Measurements from ENCODE around the gene SP2.

Gene SP2

DNA sequence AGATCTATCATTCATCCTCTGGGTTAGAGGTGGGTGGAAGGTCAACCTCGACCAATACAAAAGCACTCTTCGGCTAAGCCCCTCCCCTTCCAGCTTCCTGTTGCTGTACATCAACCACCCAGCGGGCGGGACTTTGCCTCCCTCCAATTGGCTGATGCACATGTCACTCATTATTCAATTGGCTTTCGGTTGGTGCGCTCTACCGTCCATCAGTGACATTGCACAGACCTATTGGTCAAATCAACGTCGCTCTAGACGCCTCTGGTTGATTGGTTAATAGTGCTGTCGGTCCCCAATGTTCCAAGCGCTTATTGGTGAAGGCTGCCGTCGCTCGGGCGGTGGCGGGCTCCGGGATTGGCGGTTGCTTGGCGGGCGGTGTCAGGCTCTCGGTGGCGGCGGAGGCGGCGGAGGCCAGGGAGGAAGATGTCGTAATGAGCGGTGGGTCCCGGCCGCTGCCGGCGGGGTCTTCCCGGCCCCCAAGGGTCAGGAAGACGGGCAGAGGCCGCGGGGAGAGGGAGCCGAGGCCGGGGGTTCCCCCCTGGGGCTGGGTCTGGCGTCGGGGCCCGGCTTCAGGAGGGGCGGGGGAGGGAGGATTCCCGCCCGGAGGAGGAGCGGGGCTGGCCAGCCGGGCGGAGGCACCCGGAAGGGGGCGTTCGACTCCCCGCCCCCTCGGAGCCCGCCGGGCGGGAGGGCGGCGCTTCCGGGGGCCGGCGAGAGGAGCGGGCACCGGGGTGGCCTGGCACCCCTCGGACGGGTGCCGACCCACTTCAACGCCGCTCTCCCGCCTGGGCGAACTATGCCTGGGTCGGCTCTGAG, at the start of gene SP2:
SP2 (plus strand) TSS at position 381 of the 816 bp plus-strand sequence; CDS start at position 432, 51 bp downstream.
- peak; percentile 100 for DNase-seq

DNA sequence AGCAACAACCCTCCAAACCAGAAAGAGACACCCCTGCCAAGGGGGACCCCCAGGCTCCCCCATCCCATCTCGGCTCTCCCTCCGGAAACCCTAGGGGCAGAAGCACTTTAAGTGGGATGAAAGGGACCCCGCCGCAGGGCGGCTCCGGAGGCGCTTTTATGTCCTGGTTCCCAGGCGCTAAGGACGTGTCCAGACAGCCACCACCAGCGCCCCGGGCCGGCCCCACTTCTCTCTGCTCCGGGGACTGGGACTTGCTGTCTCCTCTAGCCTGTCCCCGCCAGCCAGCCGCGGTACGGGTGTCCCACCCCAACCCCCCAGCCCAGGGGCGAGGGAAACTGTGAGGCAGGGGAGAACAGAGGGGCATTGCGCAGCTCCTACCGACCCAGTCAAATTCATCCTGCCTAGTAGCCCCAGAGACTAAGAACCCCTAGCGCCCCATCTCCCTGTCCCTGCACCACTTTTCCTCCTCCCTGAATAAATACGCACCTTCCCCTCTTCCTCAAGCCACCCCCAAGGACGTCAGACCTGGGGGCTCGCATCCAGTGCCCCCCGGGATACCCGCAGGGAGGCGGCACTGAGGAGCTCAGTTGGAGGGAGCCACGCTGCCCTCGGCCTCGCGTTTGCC, 49.2 kb upstream of the SP2 start:
- DNase-seq = peak; percentile 91

DNA sequence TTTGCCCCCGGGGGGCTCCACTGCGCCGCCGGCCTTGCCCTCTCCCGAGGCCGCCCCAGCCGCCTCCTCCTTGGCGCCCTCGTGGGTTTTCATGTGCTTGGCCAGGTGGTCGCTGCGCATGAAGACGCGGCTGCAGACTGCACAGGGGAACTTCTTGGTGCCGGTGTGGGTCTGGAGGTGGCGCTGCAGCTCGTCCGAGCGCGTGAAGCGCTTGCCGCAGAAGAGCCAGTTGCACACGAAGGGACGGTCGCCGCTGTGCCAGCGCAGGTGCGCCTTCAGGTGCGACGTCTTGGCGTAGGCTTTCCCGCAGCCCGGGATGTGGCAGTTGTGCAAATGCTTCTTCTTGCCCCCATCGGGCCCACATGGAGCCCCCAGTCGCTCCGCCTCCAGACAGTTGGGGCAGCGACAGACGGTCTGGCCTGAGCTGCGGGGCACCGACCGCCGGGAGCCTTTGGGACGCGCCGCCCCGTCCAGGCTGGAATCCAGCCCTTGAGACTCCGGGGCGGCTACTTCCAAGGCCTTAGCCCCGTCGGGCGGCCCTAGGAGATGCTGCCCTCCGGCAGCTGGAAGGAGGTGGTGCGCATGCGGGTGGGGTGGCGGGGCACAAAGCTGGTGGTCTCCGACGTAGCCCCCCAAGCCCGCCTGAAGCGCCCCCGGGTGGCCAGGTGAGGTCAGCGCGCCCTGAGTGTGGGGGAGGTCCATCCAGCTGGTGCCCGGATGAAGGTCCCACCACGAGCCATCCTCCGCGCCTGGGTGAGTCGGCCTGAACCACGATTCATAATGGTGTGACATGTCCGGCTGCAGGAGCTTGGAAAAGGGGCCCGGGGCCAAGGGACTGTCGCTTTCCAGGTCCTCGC, 48.5 kb upstream of the SP2 start:
- DNase-seq = peak; percentile 90

DNA sequence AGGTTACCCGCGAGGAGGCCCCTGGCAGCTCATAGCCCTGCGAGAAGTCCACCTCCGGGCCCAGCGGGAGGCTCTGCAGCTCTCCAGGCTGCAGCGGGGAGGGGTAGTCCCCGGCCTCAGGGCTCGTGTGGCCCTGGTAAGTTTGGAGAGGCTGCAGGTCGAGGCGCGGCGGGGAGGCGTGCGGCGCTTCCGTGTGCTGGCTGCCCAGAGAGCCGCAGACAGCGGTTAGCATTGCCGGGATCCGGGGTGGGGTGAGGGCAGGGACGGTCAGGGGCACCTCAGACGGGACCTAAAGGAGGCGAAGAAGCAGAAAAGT, 47.9 kb upstream of the SP2 start:
- peak; percentile 80 for DNase-seq

DNA sequence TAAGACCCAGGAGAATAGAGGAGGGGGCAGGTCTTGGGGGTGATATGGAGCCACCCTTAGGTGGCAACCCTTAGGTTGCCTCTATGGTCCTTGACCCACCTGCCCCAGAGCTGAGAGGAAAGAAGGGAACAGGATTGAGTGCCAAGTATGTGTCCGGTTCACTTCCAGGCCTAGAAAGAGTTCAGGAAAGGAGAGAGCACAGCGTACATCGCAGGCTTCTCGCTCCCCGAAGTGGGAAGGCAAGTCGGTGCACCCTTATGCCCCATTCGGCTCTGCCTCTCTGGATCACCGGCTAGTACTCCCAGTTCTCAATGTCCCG, 45.7 kb upstream of the SP2 start:
- DNase-seq = no peak

DNA sequence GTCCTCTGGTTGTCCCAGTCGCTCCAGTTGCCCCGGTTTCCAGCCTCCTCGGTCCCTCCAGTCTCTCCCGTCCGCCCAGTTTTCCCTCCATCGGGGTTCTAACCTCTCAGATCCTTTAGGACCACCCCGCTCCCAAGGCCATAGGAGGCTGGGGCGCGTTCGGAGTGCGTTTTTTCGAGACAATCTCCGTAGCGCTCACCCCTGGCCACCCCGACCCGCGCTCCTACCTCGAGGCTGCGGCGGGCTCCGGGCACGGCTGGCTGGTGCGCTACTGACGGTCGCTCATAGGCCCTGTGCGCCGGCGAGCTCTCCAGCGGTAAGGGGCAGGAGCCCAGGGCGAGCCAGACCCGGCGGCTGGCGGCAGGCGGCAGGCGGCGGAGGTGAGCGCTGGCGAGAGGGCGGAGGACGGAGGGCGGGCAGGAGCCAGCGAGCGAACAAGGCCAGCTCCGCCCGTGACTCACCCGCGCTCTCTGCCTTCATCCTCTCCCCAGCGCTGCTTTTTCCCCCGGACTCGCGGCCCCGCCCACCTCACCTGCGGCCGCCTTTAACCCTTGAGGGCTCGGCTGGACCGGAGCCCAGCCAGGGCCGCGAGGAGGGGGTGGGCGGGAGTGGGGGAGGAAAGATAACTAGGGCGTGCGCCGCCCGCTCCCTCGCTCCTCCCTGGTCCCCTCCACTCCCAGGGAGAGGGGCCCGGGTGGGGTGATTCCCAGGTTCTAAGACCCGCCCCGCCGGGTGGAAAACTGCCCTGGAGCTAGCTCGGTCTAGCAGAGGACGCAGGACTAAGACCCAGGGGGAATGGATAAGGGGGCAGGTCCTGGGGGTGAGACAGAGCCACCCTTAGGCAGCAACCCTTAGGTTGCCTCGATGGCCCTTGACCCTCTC, 45.1 kb upstream of the SP2 start, which contains the start of gene SP6:
SP6 (minus strand) TSS at position 472 of the 882 bp plus-strand sequence. CDS start 2,734 bp downstream, outside the sequence.
- DNase-seq = peak; percentile 99

DNA sequence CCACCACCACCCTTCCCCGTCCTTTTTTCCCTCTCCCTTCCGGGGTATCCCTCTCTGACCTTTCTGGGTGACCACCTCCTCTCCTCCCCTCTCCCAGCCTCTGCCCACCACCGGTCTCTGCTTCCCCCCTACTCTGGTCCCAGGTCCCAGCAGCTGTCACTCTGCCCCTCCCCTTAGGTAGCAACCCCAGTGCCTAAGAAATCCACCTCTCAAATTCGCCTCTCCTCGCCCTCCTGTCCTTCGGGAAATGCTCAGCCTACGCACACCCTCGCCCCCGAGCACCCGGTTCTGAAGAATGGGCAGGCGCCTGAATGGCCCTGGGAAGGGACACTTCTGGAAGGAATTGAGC, 44.3 kb upstream of the SP2 start:
- DNase-seq = no peak

DNA sequence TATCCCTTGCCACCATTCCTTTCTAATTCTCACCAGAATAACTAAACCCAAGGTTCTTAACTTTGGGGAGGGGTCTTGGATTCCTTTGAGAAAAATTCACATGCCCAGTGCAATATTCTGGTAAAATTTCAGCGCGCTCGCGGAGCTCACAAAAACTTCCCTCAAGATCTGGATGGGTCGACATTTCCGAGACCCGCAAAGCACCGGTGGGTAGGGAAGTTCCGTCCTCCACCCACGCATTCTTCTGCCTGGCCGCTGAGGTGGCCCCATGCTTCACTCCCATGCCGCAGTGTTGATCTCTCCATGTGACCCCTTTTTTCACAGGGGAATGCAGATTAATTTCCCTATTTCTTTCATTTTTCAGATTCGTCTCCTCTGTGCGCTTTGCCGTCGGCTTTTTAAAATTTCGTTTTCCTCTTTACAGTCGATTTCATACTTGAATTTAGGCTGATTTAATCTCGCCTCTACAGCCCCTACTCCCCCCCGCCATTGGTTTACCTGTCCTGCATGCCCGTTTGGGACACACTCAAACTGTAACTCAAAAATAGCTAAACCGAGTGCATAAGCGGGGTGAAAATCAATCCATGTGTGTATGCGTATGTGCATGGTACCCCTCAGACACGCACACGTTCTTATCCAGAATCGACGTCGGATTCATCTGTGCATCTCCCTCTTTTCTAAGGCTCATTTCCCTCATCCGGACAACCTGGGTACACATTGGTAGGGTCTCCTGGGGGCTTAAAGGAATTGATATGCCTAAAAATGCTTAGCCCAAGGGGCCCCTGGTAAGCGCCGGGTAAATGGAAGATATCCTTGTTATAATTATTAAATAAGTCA, 43.7 kb upstream of the SP2 start:
- no peak for DNase-seq

DNA sequence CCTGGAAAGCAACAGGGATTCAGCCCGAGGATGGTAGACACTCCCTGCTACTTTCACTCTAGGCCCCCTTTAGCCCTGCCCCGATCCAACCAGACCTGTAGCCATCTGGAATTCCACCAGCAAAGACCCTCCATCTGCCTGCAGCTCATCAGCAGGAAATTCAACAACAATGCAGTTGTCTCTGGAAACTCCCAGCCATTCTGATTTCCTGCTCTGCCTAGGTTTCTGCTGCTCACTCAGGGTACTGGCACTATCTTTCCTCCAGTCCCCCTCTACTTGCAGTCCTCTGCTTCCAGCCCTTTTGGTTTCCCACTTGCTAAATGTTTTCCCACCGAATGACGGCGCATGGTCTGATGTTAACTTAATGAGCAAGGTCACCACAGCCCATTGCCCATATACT, 42.4 kb upstream of the SP2 start:
- no peak for DNase-seq

DNA sequence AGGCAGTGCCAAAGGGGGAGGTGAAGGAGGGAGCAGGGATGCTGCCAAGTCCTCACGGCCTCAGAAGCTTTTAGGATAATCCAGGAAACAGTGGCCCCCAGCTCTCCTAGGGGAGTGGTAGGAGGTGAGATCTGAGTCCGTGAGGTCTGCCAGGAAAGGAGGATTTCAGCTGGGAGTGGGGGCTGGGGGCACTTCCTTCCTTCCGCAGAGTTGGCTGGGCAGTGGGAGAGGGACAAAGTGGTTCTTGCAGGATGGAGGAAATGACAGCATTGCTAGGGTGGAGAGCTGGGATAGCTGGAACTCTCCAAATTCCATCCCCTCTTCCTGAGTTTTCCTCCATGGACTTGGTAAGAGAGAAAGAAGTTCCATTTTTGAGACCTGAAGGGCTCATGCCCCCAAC, 40.3 kb upstream of the SP2 start:
- DNase-seq = no peak

DNA sequence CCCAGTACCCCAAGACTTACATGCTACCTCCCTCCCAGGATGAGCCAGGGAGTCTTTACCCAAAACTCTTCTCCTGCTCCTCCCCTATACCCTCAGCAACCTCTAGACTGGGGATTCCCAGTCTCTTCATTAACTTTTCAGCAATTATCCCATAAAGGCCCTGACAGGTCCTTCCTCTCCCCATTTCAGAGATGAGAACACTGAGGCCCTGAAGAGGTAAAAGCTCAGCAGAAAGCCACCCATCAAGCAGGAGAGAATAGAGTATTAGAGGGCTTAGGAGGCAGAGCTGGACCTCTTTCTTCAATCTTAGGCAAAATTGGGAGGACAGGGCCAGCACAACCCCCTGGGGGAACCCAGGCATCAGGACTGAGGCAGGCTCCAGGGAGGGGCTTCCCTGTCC, 39.2 kb upstream of the SP2 start:
- no peak for DNase-seq

DNA sequence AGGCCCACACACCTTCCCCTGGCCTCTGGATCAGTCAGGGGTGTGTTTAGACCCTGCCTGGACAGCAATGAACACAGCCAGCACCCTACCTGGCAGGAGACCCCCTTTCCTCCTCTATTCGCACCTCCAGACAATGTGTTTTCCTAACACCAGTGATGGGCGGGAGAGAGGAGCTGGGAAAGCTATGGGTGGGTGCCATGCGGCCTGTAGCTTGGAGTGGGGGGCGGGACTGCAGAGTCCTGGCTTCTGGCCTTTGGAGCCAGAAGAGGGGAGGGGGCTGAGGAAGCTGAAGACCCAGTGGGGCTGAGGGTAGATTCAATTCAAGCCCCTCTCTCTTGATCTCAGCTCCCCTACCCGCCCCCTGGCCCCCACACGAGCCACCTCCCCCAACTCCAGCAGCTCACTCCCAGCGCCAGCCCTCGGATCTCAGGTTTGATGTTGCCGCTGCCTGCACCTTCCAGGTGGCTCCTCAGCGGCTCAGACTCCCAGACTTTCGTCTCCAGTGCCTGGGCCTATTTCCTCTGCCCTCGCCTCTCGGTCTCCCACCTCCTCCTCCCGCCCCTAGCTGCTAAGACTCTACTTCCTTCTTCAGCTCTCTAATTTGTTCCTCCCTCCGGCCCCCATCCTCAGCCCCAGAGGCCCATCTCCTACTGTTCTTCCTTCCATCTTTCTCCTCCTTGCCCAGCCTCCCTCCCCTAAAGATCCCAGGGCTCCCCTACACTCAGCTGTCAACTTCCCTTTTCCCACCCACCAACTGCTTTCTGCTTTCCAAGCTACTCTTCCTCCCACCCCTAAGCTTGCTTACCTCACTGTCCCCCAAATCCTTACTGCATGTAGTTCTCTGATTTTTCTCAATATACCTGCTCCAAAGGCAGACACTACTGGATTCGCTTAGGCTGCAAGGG, 38.2 kb upstream of the SP2 start:
- no peak for DNase-seq

DNA sequence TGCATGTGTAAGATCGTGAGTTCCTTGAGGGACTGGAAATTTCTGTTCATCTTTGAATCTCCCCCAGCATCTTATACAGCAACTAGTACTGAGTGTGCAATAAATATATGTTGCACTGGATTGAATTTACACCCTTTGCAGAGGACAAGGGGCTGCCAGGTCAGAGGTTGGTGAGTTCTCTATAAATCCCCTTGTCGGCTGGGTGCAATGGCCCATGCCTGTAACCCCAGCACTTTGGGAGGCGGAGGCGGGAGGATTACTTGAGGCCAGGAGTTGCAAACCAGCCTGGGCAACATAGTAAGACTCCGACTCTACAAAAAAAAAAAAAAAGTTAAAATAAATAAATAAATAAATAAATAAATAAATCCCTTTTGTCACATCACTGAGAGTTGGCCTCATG, 35.6 kb upstream of the SP2 start:
- no peak for DNase-seq

DNA sequence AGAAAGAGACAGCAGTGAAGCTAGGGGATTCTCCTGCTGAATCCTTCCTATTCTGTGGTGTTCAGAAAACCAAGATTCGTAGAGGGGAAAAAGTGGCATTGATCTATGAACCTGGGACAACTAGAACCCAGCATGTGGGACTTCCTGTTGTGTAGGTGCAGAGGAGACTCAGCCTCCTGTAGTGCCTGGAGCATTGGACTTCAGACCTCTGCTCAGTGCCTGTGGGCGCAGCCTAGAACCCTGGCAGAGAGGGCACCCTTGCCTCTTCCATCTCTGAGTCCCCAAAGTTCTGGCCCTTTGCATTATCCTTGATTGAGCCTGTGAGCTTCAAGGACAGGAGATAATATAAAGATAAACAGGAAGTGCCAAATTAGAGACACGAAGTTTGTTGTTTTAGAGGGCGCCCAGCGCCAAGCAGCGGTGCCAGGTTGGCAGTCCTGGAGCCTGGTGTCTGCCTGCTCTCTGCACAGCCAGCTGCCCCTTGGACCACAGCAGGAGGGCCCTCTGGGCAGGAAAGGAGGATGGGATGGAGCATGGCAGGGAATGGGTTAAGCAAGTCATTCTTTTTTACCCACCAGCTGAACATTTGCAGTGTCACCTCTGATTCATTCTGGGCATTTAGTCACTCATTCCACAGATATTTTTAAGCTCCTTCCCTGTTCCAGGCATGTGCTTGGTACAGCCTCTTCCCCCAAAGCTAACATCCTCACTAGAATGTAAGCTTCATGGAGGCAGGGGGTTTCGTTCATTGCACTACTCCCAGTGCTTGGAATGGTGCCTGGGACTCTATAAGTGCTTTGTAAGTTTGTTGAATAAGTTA, 33.2 kb upstream of the SP2 start:
- DNase-seq = no peak

DNA sequence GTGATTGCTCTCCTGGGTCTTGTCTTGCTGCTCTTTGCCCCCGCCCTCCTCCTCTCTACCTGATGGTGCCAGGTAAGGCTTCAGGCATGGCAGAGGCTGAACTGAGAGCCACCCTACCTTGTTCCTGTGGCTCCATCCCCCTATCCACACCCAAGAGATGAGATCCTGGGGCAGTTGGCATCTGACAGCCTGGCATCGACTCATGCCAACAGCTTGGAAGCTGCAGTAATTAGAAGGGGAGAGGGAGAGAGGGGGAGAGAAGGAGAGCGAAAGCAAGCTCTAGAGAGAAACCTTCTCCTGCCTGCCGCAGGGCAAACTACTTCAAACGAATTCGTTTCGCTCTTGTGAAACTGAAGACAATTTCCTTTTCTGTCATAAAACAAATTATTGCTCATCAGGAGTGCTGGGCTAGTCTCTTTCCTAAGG, 31.2 kb upstream of the SP2 start:
- no peak for DNase-seq

DNA sequence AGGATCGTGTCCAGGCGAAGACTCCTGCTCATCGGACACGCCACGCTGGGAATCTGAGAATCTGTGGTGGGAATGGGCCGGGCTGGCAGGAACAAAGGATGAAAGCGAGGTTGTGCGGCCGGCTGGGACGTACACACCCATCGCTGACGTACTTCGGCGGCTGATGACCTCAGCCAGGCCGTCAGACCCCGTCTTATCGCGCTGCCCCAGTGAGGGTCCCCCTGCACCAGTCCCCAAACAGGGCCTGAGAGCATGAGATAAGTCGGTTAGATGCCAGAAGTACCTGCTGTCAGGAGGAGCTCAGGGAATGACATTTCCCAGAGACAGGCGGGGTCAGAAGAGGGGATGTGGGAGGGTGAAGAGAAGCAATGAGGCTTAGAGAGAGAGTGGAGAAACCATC, 29.1 kb upstream of the SP2 start:
- DNase-seq = no peak

DNA sequence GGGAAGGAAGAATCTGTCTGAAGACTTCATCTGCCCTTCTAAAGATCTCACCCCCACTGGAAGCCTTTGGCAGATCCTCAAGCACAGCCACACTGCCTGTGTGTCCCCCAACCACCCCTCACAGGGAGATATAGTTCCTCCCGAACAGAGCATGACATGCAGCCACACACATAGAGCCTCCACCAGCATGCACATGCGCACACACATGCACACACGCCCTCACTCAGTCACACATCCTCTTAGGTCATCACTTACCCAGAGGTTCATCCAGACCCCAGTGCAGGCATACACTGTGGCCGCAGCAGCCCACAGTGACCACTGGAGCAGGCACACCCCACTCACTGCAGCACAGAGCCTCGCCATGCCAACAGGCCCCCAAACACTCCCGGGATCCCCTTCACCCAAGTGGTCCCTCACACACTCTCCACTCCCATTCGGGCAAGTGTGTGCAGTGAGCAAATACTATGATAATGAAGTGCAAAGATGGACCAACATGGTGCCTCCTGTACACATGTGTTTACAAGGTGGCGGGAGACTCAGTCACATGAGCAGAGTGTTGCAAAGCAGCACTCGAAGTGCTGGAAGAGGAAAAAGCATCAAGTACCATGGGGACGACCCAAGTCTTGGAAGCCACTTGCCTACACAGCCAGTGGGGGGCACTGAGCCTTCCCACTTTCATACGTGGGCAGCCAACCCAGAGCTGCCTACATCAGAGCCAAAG, 28.1 kb upstream of the SP2 start:
- no peak for DNase-seq

DNA sequence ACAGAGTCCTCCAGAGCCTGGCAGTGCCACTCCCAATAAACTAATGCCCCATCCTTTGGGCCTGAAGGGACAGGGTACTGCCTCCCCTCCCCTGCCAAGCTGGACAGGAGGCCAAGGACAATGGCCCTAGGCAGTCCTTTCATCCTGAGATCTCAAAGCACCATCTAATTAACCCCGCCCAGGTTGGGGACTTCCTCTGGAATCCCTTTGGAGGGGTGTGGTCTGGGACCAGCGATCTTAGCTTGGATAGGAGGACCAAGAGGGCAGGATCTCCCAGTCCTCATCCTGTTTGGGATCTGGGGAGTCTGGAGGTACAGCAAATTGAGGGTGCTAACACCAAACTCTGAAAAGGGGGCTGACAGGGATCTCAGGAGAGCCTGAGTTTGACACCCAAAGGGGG, 26.9 kb upstream of the SP2 start:
- DNase-seq = no peak

DNA sequence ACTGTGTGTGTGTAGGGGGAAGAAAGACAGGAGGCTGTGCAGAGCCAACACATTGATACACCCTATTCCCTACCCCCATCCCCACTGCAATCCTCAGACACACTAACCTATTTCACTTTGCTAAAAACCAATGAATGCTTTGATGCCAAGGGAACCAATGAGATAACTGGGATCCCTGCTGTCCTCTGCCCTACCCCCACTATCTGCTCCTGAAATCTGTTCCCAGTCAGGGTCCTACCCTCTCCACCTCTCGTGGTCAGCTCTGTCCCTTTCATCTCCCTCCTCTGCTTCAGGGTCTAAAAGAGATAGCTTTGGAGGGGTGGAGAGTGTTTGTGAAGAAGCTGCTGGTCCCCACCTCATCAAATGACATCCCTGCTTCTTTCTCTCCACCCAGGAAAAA, 26.0 kb upstream of the SP2 start:
- DNase-seq = no peak

Measured in islet precursor cell (in vitro differentiated cells).